ENCODE results near the gene LOXL1. TPM values are rescaled to one million over a fixed set of nuclear protein-coding genes. Genes with fewer than 3 reads are reported as not detected.

Gene LOXL1
- total and polyA plus RNA-seq, 10 of the 15 experiments (the other 5 are each of a cell fraction or from before 2014, with no cell fraction given): 0.07 to 0.15 TPM; not detected in 8

- TF ChIP-seq, protein P1, sequence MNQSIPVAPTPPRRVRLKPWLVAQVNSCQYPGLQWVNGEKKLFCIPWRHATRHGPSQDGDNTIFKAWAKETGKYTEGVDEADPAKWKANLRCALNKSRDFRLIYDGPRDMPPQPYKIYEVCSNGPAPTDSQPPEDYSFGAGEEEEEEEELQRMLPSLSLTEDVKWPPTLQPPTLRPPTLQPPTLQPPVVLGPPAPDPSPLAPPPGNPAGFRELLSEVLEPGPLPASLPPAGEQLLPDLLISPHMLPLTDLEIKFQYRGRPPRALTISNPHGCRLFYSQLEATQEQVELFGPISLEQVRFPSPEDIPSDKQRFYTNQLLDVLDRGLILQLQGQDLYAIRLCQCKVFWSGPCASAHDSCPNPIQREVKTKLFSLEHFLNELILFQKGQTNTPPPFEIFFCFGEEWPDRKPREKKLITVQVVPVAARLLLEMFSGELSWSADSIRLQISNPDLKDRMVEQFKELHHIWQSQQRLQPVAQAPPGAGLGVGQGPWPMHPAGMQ (IDR thresholded peaks at IDR 0.05; ENCODE audit: borderline replicate concordance): no peak
Observed at GRCh38 chr15:73945130-73945508, 18.9 kb downstream of the LOXL1 start (continued).

DNA sequence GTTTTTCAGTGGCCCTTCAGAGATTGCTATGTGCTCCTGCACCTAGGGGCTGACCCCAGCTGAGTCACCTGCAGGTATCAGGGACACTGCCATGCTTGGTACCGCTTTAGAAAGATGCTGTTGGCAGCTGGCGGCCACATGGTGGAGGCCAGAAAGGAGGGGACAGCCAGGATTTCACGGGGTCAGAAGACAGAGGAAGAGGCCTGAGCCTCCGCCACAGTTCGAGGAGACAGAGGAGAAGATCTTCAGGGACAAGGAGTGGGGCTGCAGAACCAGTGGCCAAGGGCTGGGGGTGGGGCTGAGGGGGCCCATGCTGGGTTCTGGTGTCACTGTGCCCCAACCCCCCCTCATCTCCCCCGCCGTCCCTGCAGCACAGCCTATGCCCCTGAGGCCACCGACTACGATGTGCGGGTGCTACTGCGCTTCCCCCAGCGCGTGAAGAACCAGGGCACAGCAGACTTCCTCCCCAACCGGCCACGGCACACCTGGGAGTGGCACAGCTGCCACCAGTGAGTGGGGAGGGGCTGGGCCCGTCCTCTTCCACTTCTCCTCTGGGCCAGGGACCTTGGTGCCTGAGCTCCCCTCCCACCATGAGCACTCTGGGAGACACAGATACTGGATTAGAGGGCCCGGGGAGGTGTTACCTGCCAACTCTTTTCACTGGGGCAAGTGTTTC lies 19.9 kb downstream of the LOXL1 start:
- Histone ChIP-seq H2AFZ (ENCODE audit: control insufficient read depth, low read depth, low read length) (no peak overlapping the region), H3K79me2 (ENCODE audit: control insufficient read depth, insufficient read depth, low read length) (no peaks in the 10 kb centered on the region), H3K4me2 (ENCODE audit: control insufficient read depth, insufficient read depth) (no peak overlapping the region), H3K9ac (ENCODE audit: control insufficient read depth, insufficient read depth, low read length) (no peak overlapping the region), H3K27me3 (replicated peaks in 1 of 2; ENCODE audit: control insufficient read depth in 2 of 2, insufficient read depth in 2 of 2, low read length in 1 of 2) (peaks cover 0 to 1% of the 10 kb centered on the region in 2 experiments; a peak in 3 of 4 replicates), H3K4me1 (ENCODE audit: control insufficient read depth, insufficient read depth, low read length) (no peaks in the 10 kb centered on the region), H3K9me3 (replicated peaks; ENCODE audit: control insufficient read depth, insufficient read depth, low read length) (no peaks in the 10 kb centered on the region), H4K20me1 (ENCODE audit: control insufficient read depth, insufficient read depth) (no peaks in the 10 kb centered on the region), H3K36me3 (ENCODE audit: control insufficient read depth in 2 of 2, insufficient read depth in 2 of 2, low read length in 1 of 2) (no peaks in the 10 kb centered on the region), H3K27ac (ENCODE audit: control insufficient read depth, insufficient read depth) (no peak overlapping the region), H3K4me3 (no peak overlapping the region)
- SMC1A ChIA-PET (ENCODE audit: uncharacterized antibody, unreplicated experiment): no interaction called here
- CTCF ChIA-PET: no interaction called here
- DNase-seq (ENCODE audit: low read depth, low spot score) (no peak), ATAC-seq (no peak), FAIRE-seq (no peak)
- intact Hi-C loops (cut with micrococcal nuclease; ENCODE audit: unreplicated experiment) (no loop called here), in situ Hi-C loops (cut with MboI) (no loop called here)
- RAD21 ChIA-PET (ENCODE audit: unreplicated experiment): no interaction called here
- no TSS peak for BruUV-seq (replicated peaks)
- no peak for TF ChIP-seq NFXL1 (IDR thresholded peaks at IDR 0.05; ENCODE audit: borderline replicate concordance)
- TF ChIP-seq CBFB (IDR thresholded peaks at IDR 0.05; ENCODE audit: low read depth): no peak
- TF ChIP-seq ATF2 (IDR thresholded peaks at IDR 0.05; ENCODE audit: low read length): no peak
- no peak for TF ChIP-seq MAX (IDR thresholded peaks at IDR 0.05; ENCODE audit: low read depth, low read length)
- TF ChIP-seq STAT3 (IDR thresholded peaks at IDR 0.05; ENCODE audit: low read depth, low read length): no peak
- no peak for TF ChIP-seq SMARCA5 (IDR thresholded peaks at IDR 0.05)
- no peak for TF ChIP-seq NFYA (IDR thresholded peaks at IDR 0.05; ENCODE audit: borderline replicate concordance, low read depth, low read length)
- no peak for TF ChIP-seq NFYB (IDR thresholded peaks at IDR 0.05; ENCODE audit: insufficient read depth, low read depth, low read length)
- TF ChIP-seq ZNF384 (IDR thresholded peaks at IDR 0.05; ENCODE audit: borderline replicate concordance, low read depth, low read length): no peak
- no peak for TF ChIP-seq EP300 (IDR thresholded peaks at IDR 0.05; ENCODE audit: borderline replicate concordance in 1 of 2, control insufficient read depth in 1 of 2, low read depth in 2 of 2, low read length in 2 of 2)
- POLR2A ChIA-PET: no interaction called here
- 14% methylated on average over 13 of the region's 17 CpGs for WGBS (ENCODE audit: insufficient coverage, insufficient replicate concordance, low lambda C conversion rate, missing lambda C conversion rate)
